HepG2 (cell line): Measurements from ENCODE around the gene SMAD2. TPM values are rescaled to one million over a fixed set of nuclear protein-coding genes. Genes with fewer than 3 reads are reported as not detected.

ENCODE experiments used
- ATAC-seq: fragments of 200-7000 bp; cut with Tn5 transposase; 3 replicates; pipeline ENCODE4 v1.9.1; 2020; ENCODE audit warnings: mild to moderate bottlenecking, moderate library complexity
- BruUV-seq: library from RNA; stranded (reverse); fragments of 400-500 nt; replicated peaks from 2 replicates; lab custom pipeline; 2021; lab: Mats Ljungman, UMichigan
- CTCF ChIA-PET: fragments of 300-600 bp; formaldehyde crosslinking; extraction: SDS; loops from one replicate; lab custom pipeline; 2021; ENCODE audit warnings: low total read pairs, inconsistent platforms, low intra/inter-chr PET ratio; lab: Yijun Ruan, JAX
- POLR2A ChIA-PET: fragments of 350-600 bp; sonication (Branson Sonifier 250); formaldehyde crosslinking; loops from one replicate; lab custom pipeline; 2020; ENCODE audit warnings: antibody characterized with exemption, inconsistent platforms; lab: Yijun Ruan, JAX
- DNase-seq: peaks from one replicate; pipeline ENCODE4 v3.0.0-alpha.2; 2015; ENCODE audit warnings: low spot score
- FAIRE-seq: peaks from 3 replicates; lab custom pipeline; 2011; peaks lifted over from hg19 to GRCh38; lab: Jason Lieb, UNC
- H2AFZ ChIP-seq: one replicate; pipeline ENCODE4 v1.6.1; 2011; ENCODE audit warnings: low read length, inconsistent platforms
- H3K27ac ChIP-seq: fragments of 300-600 bp; 3 replicates; pipeline ENCODE4 v1.8.0; 2011; ENCODE audit warnings: mixed run types, mild to moderate bottlenecking, mixed read lengths, low read length, inconsistent platforms; ENCODE audit not compliant: insufficient read depth; ENCODE audit errors: extremely low read length
- H3K27me3 ChIP-seq, 2 experiments: fragments of 200-600 bp in 1 of 2; 2 replicates in 1 of 2; 3 replicates in 1 of 2; pipeline versions ENCODE4 v1.6.0 to v1.8.0; 2011; ENCODE audit warnings: low read length in 2 of 2, mild to moderate bottlenecking in 2 of 2, moderate library complexity in 2 of 2, inconsistent platforms in 1 of 2; ENCODE audit not compliant: insufficient read depth in 2 of 2, control insufficient read depth in 1 of 2
- H3K36me3 ChIP-seq, 2 experiments: fragments of 200-600 bp in 1 of 2; replicated peaks in 1 of 2; 2 replicates in 1 of 2; 3 replicates in 1 of 2; pipeline versions ENCODE4 v1.5.1 to v1.8.0; 2011; ENCODE audit warnings: low read length in 2 of 2, inconsistent platforms in 1 of 2; ENCODE audit not compliant: insufficient read depth in 2 of 2, control insufficient read depth in 1 of 2
- H3K4me1 ChIP-seq: 2 replicates; pipeline ENCODE4 v1.5.1; 2012; ENCODE audit warnings: low read length, inconsistent platforms; ENCODE audit not compliant: insufficient read depth
- H3K4me2 ChIP-seq: 2 replicates; pipeline ENCODE4 v1.6.0; 2011; ENCODE audit warnings: low read depth, low read length, inconsistent platforms
- H3K4me3 ChIP-seq, 3 experiments: fragments of 200-600 bp in 1 of 3; sonication (generic), shearing (Covaris generic) in 1 of 3; replicated peaks in 1 of 3; 2 replicates each; pipeline ENCODE4 v1.5.1; 2011 to 2016; ENCODE audit warnings: low read length in 3 of 3, inconsistent platforms in 2 of 3, low read depth in 2 of 3, mild to moderate bottlenecking in 2 of 3, control low read depth in 1 of 3, mixed read lengths in 1 of 3; ENCODE audit not compliant: insufficient read depth in 1 of 3
- H3K79me2 ChIP-seq: one replicate; pipeline ENCODE4 v1.6.1; 2011; ENCODE audit warnings: low read length, inconsistent platforms; ENCODE audit not compliant: insufficient read depth
- H3K9ac ChIP-seq: 2 replicates; pipeline ENCODE4 v1.6.0; 2011; ENCODE audit warnings: mild to moderate bottlenecking, low read depth, low read length, inconsistent platforms; ENCODE audit not compliant: insufficient read depth
- H3K9me3 ChIP-seq: 2 replicates; pipeline ENCODE4 v1.5.1; 2012; ENCODE audit warnings: mild to moderate bottlenecking, low read length
- H4K20me1 ChIP-seq: 2 replicates; pipeline ENCODE4 v1.6.0; 2011; ENCODE audit warnings: inconsistent platforms, mild to moderate bottlenecking, low read length, moderate library complexity; ENCODE audit not compliant: insufficient read depth
- MIER3 ChIP-seq: IDR thresholded peaks from 2 replicates; pipeline ENCODE4 v1.6.1; 2016; ENCODE audit warnings: missing compliant biosample characterization, borderline replicate concordance
- TARDBP ChIP-seq: sonication (generic); formaldehyde crosslinking; IDR thresholded peaks from 2 replicates; pipeline ENCODE4 v1.8.0; 2022; ENCODE audit warnings: mild to moderate bottlenecking, missing genetic modification reagents
- TEAD2 ChIP-seq: sonication (generic); formaldehyde crosslinking; IDR thresholded peaks from 2 replicates; pipeline ENCODE4 v1.9.0; 2021; ENCODE audit warnings: missing genetic modification reagents
- THRA ChIP-seq: sonication (generic); formaldehyde crosslinking; IDR thresholded peaks from 2 replicates; pipeline ENCODE4 v1.4.0; 2020; ENCODE audit warnings: missing genetic modification reagents, borderline replicate concordance
- TRAFD1 ChIP-seq: sonication (generic); formaldehyde crosslinking; IDR thresholded peaks from 2 replicates; pipeline ENCODE4 v1.5.1; 2020; ENCODE audit warnings: missing genetic modification reagents, mild to moderate bottlenecking, borderline replicate concordance
- ZBTB3 ChIP-seq: sonication (generic); formaldehyde crosslinking; IDR thresholded peaks from 2 replicates; pipeline ENCODE4 v1.4.0; 2020; ENCODE audit warnings: low read depth, mild to moderate bottlenecking, moderate library complexity, missing genetic modification reagents, borderline replicate concordance
- ZNF138 ChIP-seq: sonication (generic); formaldehyde crosslinking; IDR thresholded peaks from 2 replicates; pipeline ENCODE4 v1.5.0; 2020; ENCODE audit warnings: mild to moderate bottlenecking, low read depth, missing genetic modification reagents
- ZNF354B ChIP-seq: sonication (generic); formaldehyde crosslinking; IDR thresholded peaks from 2 replicates; pipeline ENCODE4 v1.8.0; 2022; ENCODE audit warnings: mild to moderate bottlenecking, missing genetic modification reagents
- ZNF780A ChIP-seq: sonication (generic); formaldehyde crosslinking; IDR thresholded peaks from 2 replicates; pipeline ENCODE4 v1.8.0; 2022; ENCODE audit warnings: mild to moderate bottlenecking, missing genetic modification reagents, moderate library complexity
- ZNF839 ChIP-seq: sonication (generic); formaldehyde crosslinking; IDR thresholded peaks from 2 replicates; pipeline ENCODE4 v1.4.0; 2020; ENCODE audit warnings: missing genetic modification reagents, mild to moderate bottlenecking, borderline replicate concordance
- ZNF850 ChIP-seq: sonication (generic); formaldehyde crosslinking; conservative IDR thresholded peaks from 2 replicates; pipeline ENCODE4 v1.9.0; 2021; ENCODE audit warnings: mild to moderate bottlenecking, missing genetic modification reagents
- WGBS: methylation state at CpG from one replicate; pipeline ENCODE4 v1.1.6; 2017; ENCODE audit warnings: low lambda C conversion rate; 5-methylcytosine and 5-hydroxymethylcytosine counted together
- in situ Hi-C: cut with HindIII; loops from 2 replicates; pipeline ENCODE4 v1.10.0; 2017; ENCODE audit warnings: low pct_unique_long_range_greater_than_20kb; ENCODE audit not compliant: extremely low pct_ligation_motif_present
- intact Hi-C: fragments of 100-400 bp; cut with micrococcal nuclease; formaldehyde crosslinking; loops from one replicate; pipeline ENCODE4 v1.10.0; 2022; ENCODE audit not compliant: unreplicated experiment
- polyA plus RNA-seq, 8 experiments: library from polyadenylated mRNA; depleted of rRNA in 3 of 8; stranded (reverse) in 7 of 8; unstranded in 1 of 8; fragments of >200 nt; fragmentation: Illumina TruSeq in 4 of 8; extraction: Trizol in 4 of 8; gene quantifications; 2 replicates each; pipeline versions ENCODE4 v1.2.1 to v1.2.3, GENCODE V29; 2011 to 2016; ENCODE audit warnings: low read depth in 4 of 8, missing spikeins in 1 of 8, mixed read lengths in 1 of 8; ENCODE audit not compliant: insufficient read depth in 1 of 8
- total RNA-seq, 5 experiments: library from RNA; depleted of rRNA; stranded (reverse); fragments of >200 nt; fragmentation: Illumina TruSeq; extraction: Trizol; gene quantifications; 2 replicates each; pipeline ENCODE4 v1.2.3, GENCODE V29; 2016; ENCODE audit warnings: low read depth in 1 of 5
- TF ChIP-seq, protein P1 (sequence below): sonication (generic); formaldehyde crosslinking; IDR thresholded peaks from 2 replicates; pipeline ENCODE4 v1.4.0; 2020; ENCODE audit warnings: missing genetic modification reagents
- TF ChIP-seq, protein P2 (sequence below): sonication (generic); formaldehyde crosslinking; IDR thresholded peaks from one replicate; pipeline ENCODE4 v1.5.1; 2020; ENCODE audit warnings: mild to moderate bottlenecking, missing genetic modification reagents; ENCODE audit errors: not compliant biosample characterization

Gene SMAD2
- total and polyA plus RNA-seq, 2 of the 13 experiments (the other 11 are each of a cell fraction or from before 2014, with no cell fraction given) = 40.2 to 96.2 TPM

GRCh38 chr18:47975105-47975504 is 44.6 kb upstream of the SMAD2 start:
- CTCF ChIA-PET = no interaction called here
- TF ChIP-seq, protein P1, sequence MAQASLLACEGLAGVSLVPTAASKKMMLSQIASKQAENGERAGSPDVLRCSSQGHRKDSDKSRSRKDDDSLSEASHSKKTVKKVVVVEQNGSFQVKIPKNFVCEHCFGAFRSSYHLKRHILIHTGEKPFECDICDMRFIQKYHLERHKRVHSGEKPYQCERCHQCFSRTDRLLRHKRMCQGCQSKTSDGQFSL (CRISPR knock-in tag) = no peak
- TF ChIP-seq MIER3 (CRISPR knock-in tag) (no peak), ZNF138 (no peak), ZNF839 (CRISPR knock-in tag) (no peak), TARDBP (CRISPR knock-in tag) (no peak), THRA (CRISPR knock-in tag) (no peak), TEAD2 (CRISPR knock-in tag) (no peak), ZNF780A (CRISPR knock-in tag) (no peak), ZBTB3 (CRISPR knock-in tag) (no peak), ZNF850 (CRISPR knock-in tag) (no peak), ZNF354B (no peak), TRAFD1 (no peak)
- TF ChIP-seq, protein P2, sequence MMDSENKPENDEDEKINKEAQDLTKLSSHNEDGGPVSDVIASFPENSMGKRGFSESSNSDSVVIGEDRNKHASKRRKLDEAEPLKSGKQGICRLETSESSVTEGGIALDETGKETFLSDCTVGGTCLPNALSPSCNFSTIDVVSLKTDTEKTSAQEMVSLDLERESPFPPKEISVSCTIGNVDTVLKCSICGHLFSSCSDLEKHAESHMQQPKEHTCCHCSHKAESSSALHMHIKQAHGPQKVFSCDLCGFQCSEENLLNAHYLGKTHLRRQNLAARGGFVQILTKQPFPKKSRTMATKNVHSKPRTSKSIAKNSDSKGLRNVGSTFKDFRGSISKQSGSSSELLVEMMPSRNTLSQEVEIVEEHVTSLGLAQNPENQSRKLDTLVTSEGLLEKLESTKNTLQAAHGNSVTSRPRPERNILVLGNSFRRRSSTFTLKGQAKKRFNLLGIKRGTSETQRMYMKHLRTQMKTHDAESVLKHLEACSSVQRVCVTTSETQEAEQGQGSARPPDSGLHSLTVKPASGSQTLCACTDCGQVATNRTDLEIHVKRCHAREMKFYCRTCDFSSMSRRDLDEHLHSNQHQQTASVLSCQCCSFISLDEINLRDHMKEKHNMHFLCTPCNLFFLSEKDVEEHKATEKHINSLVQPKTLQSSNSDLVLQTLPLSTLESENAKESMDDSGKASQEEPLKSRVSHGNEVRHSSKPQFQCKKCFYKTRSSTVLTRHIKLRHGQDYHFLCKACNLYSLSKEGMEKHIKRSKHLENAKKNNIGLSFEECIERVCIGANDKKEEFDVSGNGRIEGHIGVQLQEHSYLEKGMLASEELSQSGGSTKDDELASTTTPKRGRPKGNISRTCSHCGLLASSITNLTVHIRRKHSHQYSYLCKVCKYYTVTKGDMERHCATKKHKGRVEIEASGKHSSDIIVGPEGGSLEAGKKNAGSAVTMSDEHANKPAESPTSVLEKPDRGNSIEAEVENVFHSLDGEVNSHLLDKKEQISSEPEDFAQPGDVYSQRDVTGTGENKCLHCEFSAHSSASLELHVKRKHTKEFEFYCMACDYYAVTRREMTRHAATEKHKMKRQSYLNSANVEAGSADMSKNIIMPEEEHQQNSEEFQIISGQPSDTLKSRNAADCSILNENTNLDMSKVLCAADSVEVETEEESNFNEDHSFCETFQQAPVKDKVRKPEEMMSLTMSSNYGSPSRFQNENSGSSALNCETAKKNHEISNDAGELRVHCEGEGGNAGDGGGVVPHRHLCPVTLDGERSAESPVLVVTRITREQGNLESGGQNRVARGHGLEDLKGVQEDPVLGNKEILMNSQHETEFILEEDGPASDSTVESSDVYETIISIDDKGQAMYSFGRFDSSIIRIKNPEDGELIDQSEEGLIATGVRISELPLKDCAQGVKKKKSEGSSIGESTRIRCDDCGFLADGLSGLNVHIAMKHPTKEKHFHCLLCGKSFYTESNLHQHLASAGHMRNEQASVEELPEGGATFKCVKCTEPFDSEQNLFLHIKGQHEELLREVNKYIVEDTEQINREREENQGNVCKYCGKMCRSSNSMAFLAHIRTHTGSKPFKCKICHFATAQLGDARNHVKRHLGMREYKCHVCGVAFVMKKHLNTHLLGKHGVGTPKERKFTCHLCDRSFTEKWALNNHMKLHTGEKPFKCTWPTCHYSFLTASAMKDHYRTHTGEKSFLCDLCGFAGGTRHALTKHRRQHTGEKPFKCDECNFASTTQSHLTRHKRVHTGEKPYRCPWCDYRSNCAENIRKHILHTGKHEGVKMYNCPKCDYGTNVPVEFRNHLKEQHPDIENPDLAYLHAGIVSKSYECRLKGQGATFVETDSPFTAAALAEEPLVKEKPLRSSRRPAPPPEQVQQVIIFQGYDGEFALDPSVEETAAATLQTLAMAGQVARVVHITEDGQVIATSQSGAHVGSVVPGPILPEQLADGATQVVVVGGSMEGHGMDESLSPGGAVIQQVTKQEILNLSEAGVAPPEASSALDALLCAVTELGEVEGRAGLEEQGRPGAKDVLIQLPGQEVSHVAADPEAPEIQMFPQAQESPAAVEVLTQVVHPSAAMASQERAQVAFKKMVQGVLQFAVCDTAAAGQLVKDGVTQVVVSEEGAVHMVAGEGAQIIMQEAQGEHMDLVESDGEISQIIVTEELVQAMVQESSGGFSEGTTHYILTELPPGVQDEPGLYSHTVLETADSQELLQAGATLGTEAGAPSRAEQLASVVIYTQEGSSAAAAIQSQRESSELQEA (CRISPR knock-in tag) = no peak
- Histone ChIP-seq H3K36me3 (no peaks in the 10 kb centered on the region), H3K9ac (no peak overlapping the region), H3K27me3 (peaks cover 1 to 16% of the 10 kb centered on the region in 2 experiments; a peak in 4 of 5 replicates), H2AFZ (no peak overlapping the region), H3K79me2 (no peaks in the 10 kb centered on the region), H3K4me1 (no peaks in the 10 kb centered on the region), H3K4me2 (no peak overlapping the region), H3K4me3 (no peak overlapping the region), H3K27ac (no peak overlapping the region), H4K20me1 (no peaks in the 10 kb centered on the region), H3K9me3 (no peaks in the 10 kb centered on the region)
- FAIRE-seq = no peak
- in situ Hi-C loops = no loop called here
- BruUV-seq = no TSS peak
- DNase-seq = no peak
- intact Hi-C loops = no loop called here
- ATAC-seq = no peak
- 9% methylated on average over 5 of the region's 5 CpGs for WGBS
- POLR2A ChIA-PET = no interaction called here
